Heart left ventricle (tissue), 16 donors: ENCODE measurements around the gene BIRC2. TPM values are rescaled to one million over a fixed set of nuclear protein-coding genes. Genes with fewer than 3 reads are reported as not detected.

ENCODE experiments used
- ATAC-seq, 4 donors: fragments of 200-7000 bp; cut with Tn5 transposase; one replicate each; pipeline ENCODE4 v1.9.1; 2020 to 2022; ENCODE audit warnings: moderate library complexity in 4 of 4, mild to moderate bottlenecking in 3 of 4, moderate number of reproducible peaks in 1 of 4
- DNase-seq, 5 donors: peaks; one replicate each; pipeline ENCODE4 v3.0.0-alpha.2; 2020
- H3K27ac ChIP-seq, 12 donors: fragments of 200-600 bp; sonication (generic) in 4 of 12; one replicate each; pipeline versions ENCODE4 v1.5.0 to v1.8.0; 2016 to 2022; ENCODE audit warnings: mild to moderate bottlenecking in 2 of 12
- H3K27me3 ChIP-seq, 9 donors: fragments of 200-600 bp; sonication (generic) in 2 of 9; one replicate each; pipeline versions ENCODE4 v1.5.1 to v1.8.0; 2016 to 2022; ENCODE audit warnings: mild to moderate bottlenecking in 3 of 9
- H3K36me3 ChIP-seq, 9 donors: fragments of 200-600 bp; sonication (generic) in 2 of 9; one replicate each; pipeline versions ENCODE4 v1.5.0 to v1.8.0; 2018 to 2022; ENCODE audit warnings: mild to moderate bottlenecking in 2 of 9
- H3K4me1 ChIP-seq, 12 donors: fragments of 200-600 bp; sonication (generic) in 4 of 12; one replicate each; pipeline versions ENCODE4 v1.5.0 to v1.8.0; 2016 to 2022; ENCODE audit warnings: mild to moderate bottlenecking in 3 of 12
- H3K4me3 ChIP-seq, 12 donors: fragments of 200-600 bp; sonication (generic) in 4 of 12; one replicate each; pipeline versions ENCODE4 v1.5.0 to v1.8.0; 2017 to 2022; ENCODE audit warnings: mild to moderate bottlenecking in 9 of 12, moderate library complexity in 4 of 12
- H3K9me3 ChIP-seq, 12 donors: fragments of 200-600 bp; sonication (generic) in 4 of 12; one replicate each; pipeline versions ENCODE4 v1.5.0 to v1.8.0; 2016 to 2022; ENCODE audit warnings: mild to moderate bottlenecking in 1 of 12
- CTCF ChIP-seq, 12 donors: fragments of 200-600 bp; sonication (generic) in 4 of 12; IDR thresholded peaks; one replicate each; pipeline versions ENCODE4 v1.5.0 to v1.8.0; 2018 to 2022; ENCODE audit warnings: antibody characterized with exemption in 12 of 12, mild to moderate bottlenecking in 5 of 12
- POLR2A ChIP-seq, 2 donors: fragments of 450-650 bp; IDR thresholded peaks; one replicate each; pipeline ENCODE4 v1.6.1; 2017; ENCODE audit warnings: antibody characterized with exemption in 2 of 2, mild to moderate bottlenecking in 2 of 2, moderate library complexity in 2 of 2
- WGBS, 4 donors: extraction: QIAGEN DNeasy Blood & Tissue Kit in 2 of 4; methylation state at CpG; one replicate each; pipeline versions ENCODE4 v1.1.5 to v1.1.7; 2013 to 2018; 5-methylcytosine and 5-hydroxymethylcytosine counted together
- intact Hi-C, 10 donors: fragments of 100-400 bp; cut with DNase I; formaldehyde crosslinking; loops; one replicate each; pipeline versions ENCODE4 v1.11.1 to v1.14.2; 2022
- polyA plus RNA-seq, 2 donors: library from polyadenylated mRNA; stranded (reverse); fragments of 200-250 nt; gene quantifications; one replicate each; pipeline ENCODE4 v1.2.3, GENCODE V29; 2013
- total RNA-seq, 9 donors: library from RNA; depleted of rRNA in 2 of 9; stranded (reverse); fragments of >200 nt in 2 of 9; fragmentation: NEBNext Ultra II Directional in 3 of 9; extraction: Animal tissue kit (Norgen Biotek cat#: 25700) in 3 of 9; gene quantifications; one replicate each; pipeline versions ENCODE4 v1.1.0 to v1.2.4, GENCODE V29; 2016 to 2023
- donor health status: ischemic (EF 13 %, LVEDD 7.1; RV severe dilation, severe dysfunction).
- donor health status: healthy with polysubstance abuse.
- donor health status: DM: no; HTN: yes; CAD: no.
- donor health status: DM: no; HTN: no; CAD: no.
- donor health status: ischemic (EF 25% LVEDD 6.9; RV normal size, moderate dysfunction).
- donor health status: ischemic (EF 25% LVEDD 5.7; RV mildly dilated, moderate dysfunction).
- donor health status: healthy.
- donor health status: DM: yes; HTN: yes; CAD: no.
- donor health status: ischemic (EF 35%, LVEDD 5.7; RV mildly dilated, moderate dysfunction).
- donor health status: nonischemic (EF 11% LVEDD 7.7; RV severe dilation, severe dysfunction).
- donor health status: DM: yes; HTN: yes; CAD: no.
- donor health status: PGD.
- donor health status: ischemic (EF 29% LVEDD 5.4; RV normal size, mild dysfunction).
- donor health status: nonischemic (EF 23%, LVEDD 6.1; RV moderate dilation, normal function).

BIRC2 gene
- total and polyA plus RNA-seq, 11 donors = 17.9 to 39.9 (median 32.7) TPM

DNA sequence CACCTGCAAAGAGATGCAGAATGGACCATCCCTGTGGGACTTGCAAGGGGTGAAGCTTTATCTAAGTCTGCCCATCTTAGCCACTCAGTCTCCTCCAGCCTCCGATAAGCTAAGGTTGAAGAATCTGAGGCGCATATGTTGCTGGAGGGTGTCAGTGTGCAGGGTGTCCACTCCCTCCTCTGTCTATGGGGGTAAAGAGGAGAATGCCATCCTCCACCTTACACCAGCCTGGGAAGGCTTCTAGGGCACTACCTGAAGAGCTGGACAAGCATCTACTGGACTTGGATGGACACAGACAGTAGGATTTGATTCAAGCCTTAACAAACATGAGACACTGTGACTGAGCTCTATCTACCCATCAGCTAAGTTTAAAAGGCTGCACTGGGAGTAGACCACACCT, 59.1 kb downstream of the BIRC2 start:
- H3K36me3 ChIP-seq = peaks cover 0 to 50% (median 29%) of the 10 kb centered on the region in 9 donors
- no peak for ATAC-seq
- TF ChIP-seq POLR2A (IDR thresholded peaks at IDR 0.05) (no peak), CTCF (IDR thresholded peaks at IDR 0.05) (no peak)

DNA sequence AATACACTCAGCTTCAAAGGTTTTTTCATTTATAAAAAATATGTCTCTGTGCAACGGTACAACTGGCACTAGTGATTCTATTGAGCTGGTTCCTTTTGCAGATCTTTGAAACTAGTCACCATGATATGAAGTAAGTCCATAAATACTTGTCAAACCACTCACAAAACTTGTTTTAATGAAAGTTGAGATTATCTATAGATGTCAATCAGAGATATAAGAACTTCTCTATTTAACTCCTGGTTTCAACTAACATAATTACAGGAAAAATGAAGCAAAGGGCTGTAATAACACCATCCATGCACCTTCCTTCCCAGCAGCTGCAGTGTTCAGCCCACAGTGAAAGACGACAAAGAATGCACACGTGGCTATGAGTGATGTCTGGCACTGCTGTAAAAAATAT, 60.9 kb downstream of the BIRC2 start:
- Histone ChIP-seq H3K4me3 (no peak overlapping the region), H3K4me1 (peaks cover 0 to 49% (median 7%) of the 10 kb centered on the region in 12 donors), H3K36me3 (peaks cover 0 to 34% (median 19%) of the 10 kb centered on the region in 9 donors), H3K27ac (no peak overlapping the region), H3K9me3 (no peaks in the 10 kb centered on the region), H3K27me3 (no peaks in the 10 kb centered on the region)
- TF ChIP-seq POLR2A (IDR thresholded peaks at IDR 0.05) (no peak), CTCF (IDR thresholded peaks at IDR 0.05) (no peak)
- DNase-seq (no peak), ATAC-seq (no peak)
- intact Hi-C loops = no loop called here
- WGBS, 4 donors = 74 to 78% (median 75%) methylated on average over 3 of the region's 3 CpGs

More for the DNA sequence above, 59.1 kb downstream of the BIRC2 start:
- DNase-seq = no peak
- intact Hi-C loops = no loop called here
- no peak overlapping the region for H3K27ac ChIP-seq
- no peak overlapping the region for H3K4me3 ChIP-seq
- 95 to 100% (median 98%) methylated on average over 2 of the region's 2 CpGs for WGBS, 4 donors
- H3K27me3 ChIP-seq = no peaks in the 10 kb centered on the region
- H3K9me3 ChIP-seq = no peaks in the 10 kb centered on the region
- H3K4me1 ChIP-seq = peaks cover 0 to 44% (median 7%) of the 10 kb centered on the region in 12 donors

GRCh38 chr11:102408339-102408738, 61.3 kb downstream of the BIRC2 start:
- no peak for ATAC-seq

DNA sequence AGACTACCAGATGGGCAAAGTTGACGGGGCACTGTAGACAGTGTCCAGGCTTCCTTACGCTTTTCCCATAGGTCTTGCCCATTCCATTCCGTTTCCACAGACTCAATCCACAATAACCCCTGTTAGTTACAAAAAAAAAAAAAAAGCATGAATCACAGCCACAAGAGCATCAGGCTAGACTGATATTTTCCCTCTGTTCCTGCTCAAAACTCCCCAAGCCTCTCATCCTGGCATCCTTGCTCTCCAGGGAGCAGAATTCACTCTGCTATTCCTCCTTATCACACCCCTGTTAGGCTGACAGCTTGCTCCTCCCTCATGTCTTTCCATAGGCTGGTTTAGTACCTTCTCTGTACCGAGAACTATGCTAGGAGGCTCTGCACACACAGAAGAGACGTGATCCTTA, 63.4 kb downstream of the BIRC2 start:
- peaks cover 0 to 42% (median 7%) of the 10 kb centered on the region in 12 donors for H3K4me1 ChIP-seq
- DNase-seq = no peak
- peaks cover 0 to 15% (median 4%) of the 10 kb centered on the region in 9 donors for H3K36me3 ChIP-seq
- intact Hi-C loops = no loop called here
- H3K4me3 ChIP-seq = no peak overlapping the region
- H3K9me3 ChIP-seq = no peaks in the 10 kb centered on the region
- WGBS, 4 donors = 57 to 68% (median 66%) methylated on average over 5 of the region's 5 CpGs
- no peaks in the 10 kb centered on the region for H3K27me3 ChIP-seq
- no peak overlapping the region for H3K27ac ChIP-seq
- ATAC-seq = peak in 3 of 4 donors; percentile 13 to 33 (median 31)
- no peak for TF ChIP-seq POLR2A (IDR thresholded peaks at IDR 0.05)
- TF ChIP-seq CTCF (IDR thresholded peaks at IDR 0.05) = no peak

More at GRCh38 chr11:102408339-102408738, 61.3 kb downstream of the BIRC2 start:
- DNase-seq = no peak
- Histone ChIP-seq H3K36me3 (peaks cover 0 to 29% (median 15%) of the 10 kb centered on the region in 9 donors), H3K9me3 (no peaks in the 10 kb centered on the region), H3K27me3 (no peaks in the 10 kb centered on the region), H3K4me3 (no peak overlapping the region), H3K4me1 (peaks cover 0 to 44% (median 7%) of the 10 kb centered on the region in 12 donors), H3K27ac (no peak overlapping the region)
- intact Hi-C loops = no loop called here
- no peak for TF ChIP-seq CTCF (IDR thresholded peaks at IDR 0.05)
- TF ChIP-seq POLR2A (IDR thresholded peaks at IDR 0.05) = no peak
- WGBS, 4 donors = 80 to 96% (median 94%) methylated on average over 1 of the region's 1 CpG
